ENCODE results near the gene SNRPE. TPM values are rescaled to one million over a fixed set of nuclear protein-coding genes. Genes with fewer than 3 reads are reported as not detected.
"Not testable (repeated sequence)": the region's sequence is repeated elsewhere in the genome, so short reads cannot be mapped to it uniquely, and the experiment has no call there.

Gene SNRPE
- total RNA-seq, 1 experiment from 2014 or later = 167 TPM

DNA sequence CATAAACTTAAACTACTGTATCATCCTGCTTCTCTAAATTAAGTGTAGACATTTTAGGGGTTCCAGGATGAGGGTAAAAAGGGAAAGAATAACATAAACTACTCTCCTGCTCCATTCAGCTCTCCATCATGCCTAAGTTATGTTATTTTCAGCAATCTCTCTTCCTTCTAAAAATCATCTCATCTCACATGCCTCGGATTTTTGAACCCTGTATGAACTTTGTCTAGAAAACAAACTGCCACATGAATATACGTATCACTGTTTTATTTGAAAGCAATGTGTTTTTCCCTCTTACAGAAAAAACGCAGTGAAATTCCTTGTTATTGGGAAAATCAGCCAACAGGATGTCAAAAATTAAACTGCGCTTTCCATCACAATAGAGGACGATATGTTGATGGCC, 33.4 kb upstream of the SNRPE start:
- DNase-seq (no peak), ATAC-seq (no peak)
- Histone ChIP-seq H4K20me1 (ENCODE audit: low read length) (0 out of 2 replicates have a peak, but pooled peaks cover 3% of the 10 kb centered on the region), H3K79me2 (ENCODE audit: low read length) (peaks cover 22% of the 10 kb centered on the region), H3K9me2 (replicated peaks; ENCODE audit: low read length) (no peaks in the 10 kb centered on the region), H3K27me3 (ENCODE audit: low read length) (no peaks in the 10 kb centered on the region), H3F3A (ENCODE audit: low read length, unreplicated experiment) (no peaks in the 10 kb centered on the region), H2AFZ (ENCODE audit: low read length) (no peak overlapping the region), H3K4me1 (ENCODE audit: insufficient read depth, low read length) (no peaks in the 10 kb centered on the region), H3K27ac (ENCODE audit: low read length) (no peak overlapping the region), H3K9me3 (ENCODE audit: low read length) (no peaks in the 10 kb centered on the region), H3K4me2 (ENCODE audit: low read length) (no peak overlapping the region), H3K36me3 (ENCODE audit: low read depth, low read length) (peaks cover 70% of the 10 kb centered on the region), H3K4me3 (ENCODE audit: low read length) (no peak overlapping the region), H3K9ac (ENCODE audit: low read length) (no peak overlapping the region)
- no TSS peak for BruUV-seq (replicated peaks)
- POLR2A ChIA-PET (ENCODE audit: unreplicated experiment) = no interaction called here
- TF ChIP-seq, protein P1, sequence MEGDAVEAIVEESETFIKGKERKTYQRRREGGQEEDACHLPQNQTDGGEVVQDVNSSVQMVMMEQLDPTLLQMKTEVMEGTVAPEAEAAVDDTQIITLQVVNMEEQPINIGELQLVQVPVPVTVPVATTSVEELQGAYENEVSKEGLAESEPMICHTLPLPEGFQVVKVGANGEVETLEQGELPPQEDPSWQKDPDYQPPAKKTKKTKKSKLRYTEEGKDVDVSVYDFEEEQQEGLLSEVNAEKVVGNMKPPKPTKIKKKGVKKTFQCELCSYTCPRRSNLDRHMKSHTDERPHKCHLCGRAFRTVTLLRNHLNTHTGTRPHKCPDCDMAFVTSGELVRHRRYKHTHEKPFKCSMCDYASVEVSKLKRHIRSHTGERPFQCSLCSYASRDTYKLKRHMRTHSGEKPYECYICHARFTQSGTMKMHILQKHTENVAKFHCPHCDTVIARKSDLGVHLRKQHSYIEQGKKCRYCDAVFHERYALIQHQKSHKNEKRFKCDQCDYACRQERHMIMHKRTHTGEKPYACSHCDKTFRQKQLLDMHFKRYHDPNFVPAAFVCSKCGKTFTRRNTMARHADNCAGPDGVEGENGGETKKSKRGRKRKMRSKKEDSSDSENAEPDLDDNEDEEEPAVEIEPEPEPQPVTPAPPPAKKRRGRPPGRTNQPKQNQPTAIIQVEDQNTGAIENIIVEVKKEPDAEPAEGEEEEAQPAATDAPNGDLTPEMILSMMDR (conservative IDR thresholded peaks at IDR 0.05; ENCODE audit: low read depth, low read length) = no peak
- TF ChIP-seq EZH2phosphoT487 (IDR thresholded peaks at IDR 0.05; ENCODE audit: borderline replicate concordance, low read length) (no peak), EZH2 (IDR thresholded peaks at IDR 0.05; ENCODE audit: low read length, unreplicated experiment) (no peak)
- intact Hi-C loops (cut with micrococcal nuclease) = no loop called here
- CTCF ChIA-PET = no interaction called here

DNA sequence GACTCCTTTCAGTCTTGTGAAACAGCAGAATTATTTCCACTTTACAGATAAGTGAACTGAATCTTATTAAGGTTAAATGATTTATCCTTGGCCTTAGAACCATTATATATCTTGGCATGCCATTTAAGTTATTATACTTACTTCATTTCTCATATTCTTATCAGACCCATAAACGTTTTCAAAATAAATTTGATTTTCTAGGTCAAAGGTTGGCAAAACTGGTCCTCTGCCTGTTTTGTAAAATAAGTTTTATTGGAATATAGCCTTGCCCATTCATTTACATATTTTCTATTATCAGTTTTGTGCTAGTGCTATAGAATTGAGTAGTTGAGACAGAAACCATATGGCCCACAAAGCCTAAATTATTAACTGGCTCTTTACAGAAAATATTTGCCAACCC, 32.9 kb upstream of the SNRPE start:
- TF ChIP-seq EZH2phosphoT487 (IDR thresholded peaks at IDR 0.05; ENCODE audit: borderline replicate concordance, low read length) (no peak), EZH2 (IDR thresholded peaks at IDR 0.05; ENCODE audit: low read length, unreplicated experiment) (no peak)
- TF ChIP-seq, protein P1 (conservative IDR thresholded peaks at IDR 0.05; ENCODE audit: low read depth, low read length) = no peak
- Histone ChIP-seq H3K4me3 (ENCODE audit: low read length) (no peak overlapping the region), H3K9me2 (replicated peaks; ENCODE audit: low read length) (no peaks in the 10 kb centered on the region), H3K27me3 (ENCODE audit: low read length) (no peaks in the 10 kb centered on the region), H3K4me2 (ENCODE audit: low read length) (no peak overlapping the region), H3K79me2 (ENCODE audit: low read length) (peaks cover 17% of the 10 kb centered on the region), H3F3A (ENCODE audit: low read length, unreplicated experiment) (no peaks in the 10 kb centered on the region), H3K9me3 (ENCODE audit: low read length) (no peaks in the 10 kb centered on the region), H3K36me3 (ENCODE audit: low read depth, low read length) (peaks cover 65% of the 10 kb centered on the region), H3K9ac (ENCODE audit: low read length) (no peak overlapping the region), H3K4me1 (ENCODE audit: insufficient read depth, low read length) (no peaks in the 10 kb centered on the region), H2AFZ (ENCODE audit: low read length) (no peak overlapping the region), H4K20me1 (ENCODE audit: low read length) (0 out of 2 replicates have a peak, but pooled peaks cover 3% of the 10 kb centered on the region), H3K27ac (ENCODE audit: low read length) (no peak overlapping the region)
- CTCF ChIA-PET = no interaction called here
- ATAC-seq (no peak), DNase-seq (no peak)
- BruUV-seq (replicated peaks) = no TSS peak
- POLR2A ChIA-PET (ENCODE audit: unreplicated experiment) = no interaction called here
- intact Hi-C loops (cut with micrococcal nuclease) = no loop called here

DNA sequence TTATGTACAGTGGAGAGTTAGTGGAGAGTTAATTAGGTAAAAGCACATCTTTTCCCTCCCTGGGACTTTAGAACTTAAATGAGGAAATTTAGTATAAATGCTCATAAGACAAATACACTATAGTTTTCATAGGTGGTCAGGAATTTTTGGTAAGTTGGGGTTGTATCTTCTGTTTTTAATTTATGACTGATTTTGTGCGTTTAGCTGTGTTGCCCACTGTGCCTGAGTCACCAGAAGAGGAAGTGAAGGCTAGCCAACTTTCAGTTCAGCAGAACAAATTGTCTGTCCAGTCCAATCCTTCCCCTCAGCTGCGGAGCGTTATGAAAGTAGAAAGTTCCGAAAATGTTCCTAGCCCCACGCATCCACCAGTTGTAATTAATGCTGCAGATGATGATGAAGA, 32.2 kb upstream of the SNRPE start:
- ATAC-seq; BruUV-seq (replicated peaks); CTCF ChIA-PET; H3K27ac ChIP-seq (ENCODE audit: low read length); H3K27me3 ChIP-seq (ENCODE audit: low read length); POLR2A ChIA-PET (ENCODE audit: unreplicated experiment); intact Hi-C loops (cut with micrococcal nuclease); H3K9me2 ChIP-seq (replicated peaks; ENCODE audit: low read length); H4K20me1 ChIP-seq (ENCODE audit: low read length); H3K4me1 ChIP-seq (ENCODE audit: insufficient read depth, low read length); H3K9me3 ChIP-seq (ENCODE audit: low read length); H3K4me3 ChIP-seq (ENCODE audit: low read length); H3K4me2 ChIP-seq (ENCODE audit: low read length); H3F3A ChIP-seq (ENCODE audit: low read length, unreplicated experiment); H2AFZ ChIP-seq (ENCODE audit: low read length); H3K9ac ChIP-seq (ENCODE audit: low read length); DNase-seq: not testable (repeated sequence)
- H3K79me2 ChIP-seq (ENCODE audit: low read length) = peaks cover 12% of the 10 kb centered on the region
- H3K36me3 ChIP-seq (ENCODE audit: low read depth, low read length) = peaks cover 69% of the 10 kb centered on the region
